ENCODE data around the gene TMOD2. TPM values are rescaled to one million over a fixed set of nuclear protein-coding genes. Genes with fewer than 3 reads are reported as not detected.

Gene TMOD2
- total and polyA plus RNA-seq, 2 donors (not counting 1 experiment from before 2014, with no cell fraction given), result 7.0 to 11.2 TPM

GRCh38 chr15:51727141-51727897 lies 24.1 kb upstream of the TMOD2 start:
- no peak overlapping the region for H2AFZ ChIP-seq (ENCODE audit: low read length)
- H3K36me3 ChIP-seq (ENCODE audit: control insufficient read depth, insufficient read depth, low read length), result no peaks in the 10 kb centered on the region
- no peaks in the 10 kb centered on the region for H3K79me2 ChIP-seq (ENCODE audit: control insufficient read depth, insufficient read depth, low read length)
- H3K27ac ChIP-seq (ENCODE audit: insufficient read depth, low read length), result no peak overlapping the region
- H3K9ac ChIP-seq (ENCODE audit: insufficient read depth, low read length), result no peak overlapping the region
- H3K4me2 ChIP-seq (ENCODE audit: extremely low read depth, insufficient read depth, low read length), result peak overlapping the region; percentile 9
- H3K4me3 ChIP-seq (replicated peaks in 1 of 4; ENCODE audit: control extremely low read depth in 1 of 4, insufficient read depth in 1 of 4, low read depth in 3 of 4, low read length in 4 of 4), result no peak overlapping the region
- TF ChIP-seq CTCF (conservative IDR thresholded peaks at IDR 0.05 in 1 of 2, IDR thresholded peaks at IDR 0.05 in 1 of 2; ENCODE audit: low read depth in 1 of 2, low read length in 2 of 2) (peak; percentile 15 to 34), EZH2 (IDR thresholded peaks at IDR 0.05; ENCODE audit: low read length, missing control alignments) (no peak)
- peak; percentile 12 to 62 for DNase-seq (ENCODE audit: low read depth in 2 of 2)
- no peaks in the 10 kb centered on the region for H3K9me3 ChIP-seq (ENCODE audit: control insufficient read depth, insufficient read depth, low read depth, low read length)
- H3K4me1 ChIP-seq (ENCODE audit: control insufficient read depth, extremely low read depth, insufficient read depth, low read length), result peaks cover 14% of the 10 kb centered on the region
- no peaks in the 10 kb centered on the region for H3K27me3 ChIP-seq (ENCODE audit: control insufficient read depth, insufficient read depth, low read length)
- no peaks in the 10 kb centered on the region for H4K20me1 ChIP-seq (ENCODE audit: control insufficient read depth, extremely low read depth, insufficient read depth, low read length)

GRCh38 chr15:51731549-51732267 lies 19.7 kb upstream of the TMOD2 start:
- Histone ChIP-seq H3K4me2 (ENCODE audit: extremely low read depth, insufficient read depth, low read length) (peak overlapping the region; percentile 93), H4K20me1 (ENCODE audit: control insufficient read depth, extremely low read depth, insufficient read depth, low read length) (no peaks in the 10 kb centered on the region), H3K27me3 (ENCODE audit: control insufficient read depth, insufficient read depth, low read length) (no peaks in the 10 kb centered on the region), H3K27ac (ENCODE audit: insufficient read depth, low read length) (peak overlapping the region; percentile 37), H3K4me1 (ENCODE audit: control insufficient read depth, extremely low read depth, insufficient read depth, low read length) (peaks cover 12% of the 10 kb centered on the region), H2AFZ (ENCODE audit: low read length) (peak overlapping the region; percentile 3), H3K4me3 (replicated peaks in 1 of 4; ENCODE audit: control extremely low read depth in 1 of 4, insufficient read depth in 1 of 4, low read depth in 3 of 4, low read length in 4 of 4) (peak overlapping the region; percentile 5 to 28 (median 16)), H3K36me3 (ENCODE audit: control insufficient read depth, insufficient read depth, low read length) (no peaks in the 10 kb centered on the region), H3K79me2 (ENCODE audit: control insufficient read depth, insufficient read depth, low read length) (no peaks in the 10 kb centered on the region), H3K9ac (ENCODE audit: insufficient read depth, low read length) (no peak overlapping the region), H3K9me3 (ENCODE audit: control insufficient read depth, insufficient read depth, low read depth, low read length) (no peaks in the 10 kb centered on the region)
- DNase-seq (ENCODE audit: low read depth in 2 of 2), result peak; percentile 50 to 78
- TF ChIP-seq CTCF (conservative IDR thresholded peaks at IDR 0.05 in 1 of 2, IDR thresholded peaks at IDR 0.05 in 1 of 2; ENCODE audit: low read depth in 1 of 2, low read length in 2 of 2) (no peak), EZH2 (IDR thresholded peaks at IDR 0.05; ENCODE audit: low read length, missing control alignments) (no peak)

GRCh38 chr15:51732646-51733045 lies 18.8 kb upstream of the TMOD2 start:
- Histone ChIP-seq H3K4me2 (ENCODE audit: extremely low read depth, insufficient read depth, low read length) (no peak overlapping the region), H3K9ac (ENCODE audit: insufficient read depth, low read length) (no peak overlapping the region), H3K27me3 (ENCODE audit: control insufficient read depth, insufficient read depth, low read length) (no peaks in the 10 kb centered on the region), H3K4me1 (ENCODE audit: control insufficient read depth, extremely low read depth, insufficient read depth, low read length) (peaks cover 3% of the 10 kb centered on the region), H3K4me3 (replicated peaks in 1 of 4; ENCODE audit: control extremely low read depth in 1 of 4, insufficient read depth in 1 of 4, low read depth in 3 of 4, low read length in 4 of 4) (no peak overlapping the region), H3K27ac (ENCODE audit: insufficient read depth, low read length) (no peak overlapping the region), H2AFZ (ENCODE audit: low read length) (no peak overlapping the region), H4K20me1 (ENCODE audit: control insufficient read depth, extremely low read depth, insufficient read depth, low read length) (no peaks in the 10 kb centered on the region), H3K79me2 (ENCODE audit: control insufficient read depth, insufficient read depth, low read length) (no peaks in the 10 kb centered on the region), H3K36me3 (ENCODE audit: control insufficient read depth, insufficient read depth, low read length) (no peaks in the 10 kb centered on the region), H3K9me3 (ENCODE audit: control insufficient read depth, insufficient read depth, low read depth, low read length) (no peaks in the 10 kb centered on the region)
- DNase-seq (ENCODE audit: low read depth in 2 of 2), result no peak
- TF ChIP-seq EZH2 (IDR thresholded peaks at IDR 0.05; ENCODE audit: low read length, missing control alignments) (no peak), CTCF (conservative IDR thresholded peaks at IDR 0.05 in 1 of 2, IDR thresholded peaks at IDR 0.05 in 1 of 2; ENCODE audit: low read depth in 1 of 2, low read length in 2 of 2) (no peak)

All from fibroblast of lung (primary cell).